NB4 (cell line): ENCODE results near the gene NMNAT1.
A peak's percentile ranks its signal among the peaks of the same experiment; 100 is the strongest.

Experiments used
- DNase-seq: peaks from one replicate; pipeline ENCODE4 v3.0.0; 2010; ENCODE audit warnings: low read depth
- H3K4me3 ChIP-seq: one replicate; pipeline ENCODE4 v1.5.1; 2011; ENCODE audit warnings: mild to moderate bottlenecking, low read depth, low read length, moderate library complexity
- CTCF ChIP-seq: IDR thresholded peaks from one replicate; pipeline ENCODE4 v1.5.1; 2012; ENCODE audit warnings: low read depth, low read length
- MYC ChIP-seq: IDR thresholded peaks from 2 replicates; pipeline ENCODE4 v1.6.1; 2011; ENCODE audit warnings: low read depth, low read length
- POLR2A ChIP-seq: IDR thresholded peaks from 2 replicates; pipeline ENCODE4 v1.6.1; 2011; ENCODE audit warnings: mild to moderate bottlenecking; ENCODE audit not compliant: insufficient read length; ENCODE audit errors: extremely low read depth

The NMNAT1 gene

GRCh38 chr1:10033359-10033845 is 90.1 kb downstream of the NMNAT1 start:
- peak overlapping the region; percentile 98 for H3K4me3 ChIP-seq
- peak; percentile 58 for DNase-seq
- TF ChIP-seq MYC (no peak), POLR2A (no peak), CTCF (no peak)
